NOMO-1 treated with dmso at 0.1 percent for 144 hours (cell line): ENCODE measurements around the gene GRIK4.
"Not testable (repeated sequence)": the region's sequence is repeated elsewhere in the genome, so short reads cannot be mapped to it uniquely, and the experiment has no call there.

Source experiments
- DNase-seq: peaks from one replicate; lab custom pipeline; 2025; ENCODE audit not compliant: unreplicated experiment; lab: John Stamatoyannopoulos, UW

The GRIK4 gene

GRCh38 chr11:120974466-120974865 lies 462.9 kb downstream of the GRIK4 start:
- DNase-seq: no peak

GRCh38 chr11:120974965-120975364 lies 463.4 kb downstream of the GRIK4 start:
- DNase-seq: no peak

GRCh38 chr11:120977266-120978137 lies 466.0 kb downstream of the GRIK4 start:
- no peak for DNase-seq

GRCh38 chr11:120978701-120979100 lies 467.2 kb downstream of the GRIK4 start:
- no peak for DNase-seq

- peak; percentile 32 for DNase-seq
These were observed 474.4 kb downstream of the GRIK4 start for GRCh38 chr11:120985718-120986569.

GRCh38 chr11:120988603-120989002 lies 477.1 kb downstream of the GRIK4 start:
- no peak for DNase-seq

GRCh38 chr11:120991830-120992686 lies 480.5 kb downstream of the GRIK4 start:
- DNase-seq: no peak

- DNase-seq: no peak
These were observed 482.7 kb downstream of the GRIK4 start for GRCh38 chr11:120994091-120994859.

GRCh38 chr11:120995184-120995583 lies 483.6 kb downstream of the GRIK4 start:
- DNase-seq: no peak

- DNase-seq: no peak
These were observed 485.4 kb downstream of the GRIK4 start for GRCh38 chr11:120996973-120997372.

- DNase-seq: no peak
These were observed 487.0 kb downstream of the GRIK4 start for GRCh38 chr11:120998581-120998980.

GRCh38 chr11:121004206-121004840 lies 492.8 kb downstream of the GRIK4 start:
- no peak for DNase-seq

- no peak for DNase-seq
These were observed 495.4 kb downstream of the GRIK4 start for GRCh38 chr11:121006922-121007321.

- no peak for DNase-seq
These were observed 497.0 kb downstream of the GRIK4 start for GRCh38 chr11:121008551-121008950.

- DNase-seq: no peak
These were observed 500.5 kb downstream of the GRIK4 start for GRCh38 chr11:121012091-121012490.

GRCh38 chr11:121018746-121019145 lies 507.2 kb downstream of the GRIK4 start:
- DNase-seq: no peak

- DNase-seq: not testable (repeated sequence)
These were observed 510.2 kb downstream of the GRIK4 start for GRCh38 chr11:121021718-121022117.

GRCh38 chr11:121023848-121024751 lies 512.6 kb downstream of the GRIK4 start, which contains the start of gene TBCEL:
Gene TBCEL, plus strand, starts transcription at chr11:121024102. Its CDS starts 21,589 bp downstream, at chr11:121045691.
- peak; percentile 37 for DNase-seq

- no peak for DNase-seq
These were observed 513.4 kb downstream of the GRIK4 start for GRCh38 chr11:121024989-121025388.
